ENCODE results near the gene TMIGD2.

TMIGD2 gene

GRCh38 chr19:4260613-4261191 lies 41.5 kb downstream of the TMIGD2 start:
- no peak for TF ChIP-seq EZH2phosphoT487 (IDR thresholded peaks at IDR 0.05; ENCODE audit: low read depth)
- no peak for TF ChIP-seq CTCF (IDR thresholded peaks at IDR 0.05; ENCODE audit: low read depth, low read length)
- Histone ChIP-seq H3K27me3 (ENCODE audit: low read depth, low read length) (no peaks in the 10 kb centered on the region), H3K36me3 (replicated peaks; ENCODE audit: low read depth, low read length) (peaks cover 23% of the 10 kb centered on the region), H3K79me2 (ENCODE audit: low read length) (no peaks in the 10 kb centered on the region), H3K9me3 (ENCODE audit: insufficient read depth, low read length) (0 out of 2 replicates have a peak, but pooled peaks cover 4% of the 10 kb centered on the region), H3K4me2 (ENCODE audit: low read length) (no peak overlapping the region), H3K4me1 (ENCODE audit: low read length) (peaks cover 6% of the 10 kb centered on the region), H2AFZ (ENCODE audit: low read depth, low read length) (no peak overlapping the region), H3K9ac (ENCODE audit: low read length) (no peak overlapping the region), H3K27ac (ENCODE audit: low read length) (no peak overlapping the region), H3K4me3 (ENCODE audit: low read length) (no peak overlapping the region), H4K20me1 (ENCODE audit: insufficient read depth, low read length) (no peaks in the 10 kb centered on the region)

GRCh38 chr19:4258181-4258580 lies 44.0 kb downstream of the TMIGD2 start:
- Histone ChIP-seq H3K9me3 (ENCODE audit: insufficient read depth, low read length) (0 out of 2 replicates have a peak, but pooled peaks cover 4% of the 10 kb centered on the region), H3K79me2 (ENCODE audit: low read length) (no peaks in the 10 kb centered on the region), H3K36me3 (replicated peaks; ENCODE audit: low read depth, low read length) (peaks cover 32% of the 10 kb centered on the region), H3K4me3 (ENCODE audit: low read length) (no peak overlapping the region), H3K4me1 (ENCODE audit: low read length) (peaks cover 6% of the 10 kb centered on the region), H4K20me1 (ENCODE audit: insufficient read depth, low read length) (no peaks in the 10 kb centered on the region), H3K9ac (ENCODE audit: low read length) (no peak overlapping the region), H3K27me3 (ENCODE audit: low read depth, low read length) (no peaks in the 10 kb centered on the region), H3K27ac (ENCODE audit: low read length) (no peak overlapping the region), H3K4me2 (ENCODE audit: low read length) (no peak overlapping the region), H2AFZ (ENCODE audit: low read depth, low read length) (no peak overlapping the region)
- TF ChIP-seq CTCF (IDR thresholded peaks at IDR 0.05; ENCODE audit: low read depth, low read length) (no peak), EZH2phosphoT487 (IDR thresholded peaks at IDR 0.05; ENCODE audit: low read depth) (no peak)

GRCh38 chr19:4257025-4257424 lies 45.2 kb downstream of the TMIGD2 start:
- H4K20me1 ChIP-seq (ENCODE audit: insufficient read depth, low read length), result no peaks in the 10 kb centered on the region
- no peaks in the 10 kb centered on the region for H3K27me3 ChIP-seq (ENCODE audit: low read depth, low read length)
- H3K36me3 ChIP-seq (replicated peaks; ENCODE audit: low read depth, low read length), result peaks cover 37% of the 10 kb centered on the region
- no peak overlapping the region for H3K4me2 ChIP-seq (ENCODE audit: low read length)
- 0 out of 2 replicates have a peak, but pooled peaks cover 4% of the 10 kb centered on the region for H3K9me3 ChIP-seq (ENCODE audit: insufficient read depth, low read length)
- H3K4me3 ChIP-seq (ENCODE audit: low read length), result no peak overlapping the region
- H3K4me1 ChIP-seq (ENCODE audit: low read length), result peaks cover 6% of the 10 kb centered on the region
- no peak overlapping the region for H2AFZ ChIP-seq (ENCODE audit: low read depth, low read length)
- no peaks in the 10 kb centered on the region for H3K79me2 ChIP-seq (ENCODE audit: low read length)
- TF ChIP-seq EZH2phosphoT487 (IDR thresholded peaks at IDR 0.05; ENCODE audit: low read depth) (no peak), CTCF (IDR thresholded peaks at IDR 0.05; ENCODE audit: low read depth, low read length) (no peak)
- H3K9ac ChIP-seq (ENCODE audit: low read length), result no peak overlapping the region
- no peak overlapping the region for H3K27ac ChIP-seq (ENCODE audit: low read length)

GRCh38 chr19:4256563-4256962 lies 45.6 kb downstream of the TMIGD2 start:
- Histone ChIP-seq H3K27ac (ENCODE audit: low read length) (no peak overlapping the region), H3K36me3 (replicated peaks; ENCODE audit: low read depth, low read length) (peaks cover 38% of the 10 kb centered on the region), H3K27me3 (ENCODE audit: low read depth, low read length) (no peaks in the 10 kb centered on the region), H3K9me3 (ENCODE audit: insufficient read depth, low read length) (0 out of 2 replicates have a peak, but pooled peaks cover 4% of the 10 kb centered on the region), H3K9ac (ENCODE audit: low read length) (no peak overlapping the region), H4K20me1 (ENCODE audit: insufficient read depth, low read length) (no peaks in the 10 kb centered on the region), H2AFZ (ENCODE audit: low read depth, low read length) (no peak overlapping the region), H3K4me3 (ENCODE audit: low read length) (no peak overlapping the region), H3K4me2 (ENCODE audit: low read length) (no peak overlapping the region), H3K4me1 (ENCODE audit: low read length) (peaks cover 6% of the 10 kb centered on the region), H3K79me2 (ENCODE audit: low read length) (no peaks in the 10 kb centered on the region)
- TF ChIP-seq CTCF (IDR thresholded peaks at IDR 0.05; ENCODE audit: low read depth, low read length) (peak; percentile 20; the same call in 1 of the 2 replicates), EZH2phosphoT487 (IDR thresholded peaks at IDR 0.05; ENCODE audit: low read depth) (no peak)

Data from OCI-LY3 (cell line).